GM06990 (cell line): ENCODE measurements around the gene BCAS4.
"Not testable (repeated sequence)": the region's sequence is repeated elsewhere in the genome, so short reads cannot be mapped to it uniquely, and the experiment has no call there.

Experiments
- DNase-seq: peaks from one replicate; pipeline ENCODE4 v3.0.0-alpha.2; 2011; ENCODE audit not compliant: insufficient read length; ENCODE audit errors: extremely low read depth
- H3K27me3 ChIP-seq: replicated peaks from 2 replicates; pipeline ENCODE4 v1.6.0; 2011; ENCODE audit warnings: low read length; ENCODE audit not compliant: control insufficient read depth, insufficient read depth
- H3K36me3 ChIP-seq: 2 replicates; pipeline ENCODE4 v1.5.1; 2011; ENCODE audit warnings: low read length; ENCODE audit not compliant: control insufficient read depth, insufficient read depth
- H3K4me3 ChIP-seq: replicated peaks from 2 replicates; pipeline ENCODE4 v1.5.1; 2011; ENCODE audit warnings: low read depth, mild to moderate bottlenecking, control low read depth, low read length
- CTCF ChIP-seq: IDR thresholded peaks from 2 replicates; pipeline ENCODE4 v1.5.1; 2011; ENCODE audit warnings: low read length, control low read depth, mild to moderate bottlenecking, inconsistent platforms; ENCODE audit not compliant: insufficient read depth, poor library complexity, severe bottlenecking

The BCAS4 gene

GRCh38 chr20:50797142-50797541 lies 2.3 kb downstream of the BCAS4 start:
- H3K27me3 ChIP-seq = no peaks in the 10 kb centered on the region
- no peak for TF ChIP-seq CTCF
- no peak overlapping the region; the same call in 1 of the 2 replicates for H3K4me3 ChIP-seq
- DNase-seq = no peak
- H3K36me3 ChIP-seq = peaks cover 2% of the 10 kb centered on the region

DNA sequence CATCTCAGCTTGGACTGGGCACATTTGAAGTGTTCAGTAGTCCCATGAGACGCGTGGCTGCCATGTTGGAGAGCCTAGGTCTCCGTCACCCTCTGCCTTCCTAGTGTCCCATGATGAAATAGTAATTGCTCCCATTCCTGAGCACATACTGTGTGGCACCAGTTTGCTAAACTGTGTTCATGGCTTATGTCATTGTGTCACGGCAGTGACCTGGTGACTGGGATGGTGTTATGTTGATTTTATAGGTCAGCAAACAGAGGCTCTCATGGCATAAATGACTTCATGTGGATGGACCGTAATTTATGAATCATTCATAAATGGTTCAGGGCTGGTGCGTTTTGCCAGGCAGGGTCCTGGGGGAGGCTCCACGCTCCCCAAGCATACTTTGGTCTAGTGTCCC lies 3.8 kb downstream of the BCAS4 start:
- DNase-seq = no peak

DNA sequence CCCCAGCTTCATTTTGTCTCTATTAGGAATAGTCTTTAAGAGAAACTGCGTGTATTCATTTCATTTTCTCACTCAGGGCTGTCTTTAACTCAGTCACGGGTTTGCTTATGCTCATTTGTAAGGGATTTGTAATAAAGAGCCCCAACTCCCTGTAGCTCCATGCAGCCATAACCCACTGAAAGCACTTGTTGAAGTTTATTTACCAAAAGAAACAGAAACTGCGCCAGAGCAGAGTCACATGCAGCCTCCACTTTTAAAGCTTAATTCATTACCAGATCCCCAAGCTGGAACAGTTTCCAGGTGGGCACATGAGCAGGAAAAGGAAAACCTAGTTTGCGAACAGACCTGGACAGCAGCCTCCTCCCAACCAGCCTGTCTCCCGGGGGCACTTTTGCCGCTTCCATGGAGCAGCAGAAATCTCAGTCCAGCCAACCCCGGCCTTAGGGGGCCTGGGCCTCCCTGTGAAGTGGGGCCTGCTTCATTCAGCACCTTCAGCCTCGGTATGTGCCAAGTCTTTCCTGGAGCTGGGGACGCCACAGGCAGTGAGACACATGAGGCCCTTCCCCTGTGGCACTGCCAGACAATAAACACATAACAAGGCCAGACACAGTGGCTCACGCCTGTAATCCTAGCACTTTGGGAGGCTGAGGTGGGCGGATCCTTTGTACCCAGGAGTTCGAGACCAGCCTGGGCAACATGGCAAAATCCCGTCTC lies 4.5 kb downstream of the BCAS4 start:
- no peak for DNase-seq
- peaks cover 4% of the 10 kb centered on the region for H3K36me3 ChIP-seq
- no peaks in the 10 kb centered on the region for H3K27me3 ChIP-seq
- H3K4me3 ChIP-seq = peak overlapping the region; percentile 23
- no peak for TF ChIP-seq CTCF

More for the DNA sequence above, 3.8 kb downstream of the BCAS4 start:
- TF ChIP-seq CTCF = no peak
- H3K27me3 ChIP-seq = no peaks in the 10 kb centered on the region
- peaks cover 4% of the 10 kb centered on the region for H3K36me3 ChIP-seq
- peak overlapping the region; percentile 23 for H3K4me3 ChIP-seq

DNA sequence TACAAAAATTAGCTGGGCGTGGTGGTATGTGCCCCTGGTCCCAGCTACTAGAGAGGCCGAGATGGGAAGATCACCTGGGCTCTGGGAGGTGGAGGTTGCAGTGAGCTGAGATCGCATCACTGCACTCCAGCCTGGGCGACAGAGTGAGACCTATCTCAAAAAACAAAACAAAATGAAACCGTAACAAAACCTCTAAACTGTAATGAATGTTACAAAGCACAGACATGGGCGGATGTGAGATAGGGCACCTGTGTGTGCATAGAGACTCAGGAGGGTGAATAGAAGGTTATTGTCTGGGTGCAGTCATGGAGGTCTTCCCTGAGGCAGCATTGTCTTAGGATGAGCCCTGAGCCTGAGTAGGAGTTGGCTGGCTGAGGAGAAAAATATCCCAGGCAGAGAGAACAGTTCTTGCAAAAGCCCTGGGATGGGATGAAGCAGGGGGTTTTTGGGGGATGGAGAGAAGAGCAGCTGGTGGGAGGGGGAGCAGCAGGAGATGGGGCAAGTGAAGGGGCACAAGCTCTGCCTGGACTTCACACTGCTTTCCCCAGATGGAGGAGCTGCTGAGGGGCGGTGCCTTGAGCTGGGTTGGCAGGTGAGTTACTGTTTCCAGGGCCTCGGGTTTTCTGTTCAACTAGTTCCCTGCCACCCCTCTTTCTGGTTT lies 5.2 kb downstream of the BCAS4 start:
- Histone ChIP-seq H3K27me3 (no peaks in the 10 kb centered on the region), H3K4me3 (peak overlapping the region; percentile 23), H3K36me3 (peaks cover 4% of the 10 kb centered on the region)
- no peak for DNase-seq
- no peak for TF ChIP-seq CTCF

- H3K36me3 ChIP-seq, H3K4me3 ChIP-seq, H3K27me3 ChIP-seq, DNase-seq: not testable (repeated sequence)
Observed at GRCh38 chr20:50800986-50801746, 6.3 kb downstream of the BCAS4 start.

DNA sequence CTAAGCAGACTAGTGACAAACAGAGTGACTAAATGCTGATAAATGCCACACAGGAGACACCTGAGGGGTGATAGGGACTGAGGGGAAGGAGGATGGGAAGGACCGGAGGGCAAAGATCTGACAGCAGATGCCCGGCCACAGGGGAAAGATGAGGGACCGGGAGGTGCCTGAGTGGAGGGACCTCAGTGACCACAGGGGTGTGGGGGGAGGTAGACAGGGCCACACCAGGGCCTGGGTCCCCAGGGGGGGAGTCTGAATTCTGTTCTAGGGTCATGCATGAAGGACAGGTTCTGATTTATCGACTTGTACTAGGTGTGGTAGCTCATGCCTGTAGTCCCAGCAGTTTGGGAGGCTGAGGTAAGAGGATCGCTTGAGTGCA lies 6.9 kb downstream of the BCAS4 start:
- Histone ChIP-seq H3K27me3 (no peaks in the 10 kb centered on the region), H3K4me3 (no peak overlapping the region), H3K36me3 (peaks cover 4% of the 10 kb centered on the region)
- no peak for DNase-seq
- TF ChIP-seq CTCF = no peak
